ENCODE data around the gene EPB41L4A. TPM values are rescaled to one million over a fixed set of nuclear protein-coding genes. Genes with fewer than 3 reads are reported as not detected.
"Not testable (repeated sequence)": the region's sequence is repeated elsewhere in the genome, so short reads cannot be mapped to it uniquely, and the experiment has no call there.

Gene EPB41L4A
- total RNA-seq, 3 donors from 2014 or later = 11.8 to 18.2 (median 13.2) TPM

DNA sequence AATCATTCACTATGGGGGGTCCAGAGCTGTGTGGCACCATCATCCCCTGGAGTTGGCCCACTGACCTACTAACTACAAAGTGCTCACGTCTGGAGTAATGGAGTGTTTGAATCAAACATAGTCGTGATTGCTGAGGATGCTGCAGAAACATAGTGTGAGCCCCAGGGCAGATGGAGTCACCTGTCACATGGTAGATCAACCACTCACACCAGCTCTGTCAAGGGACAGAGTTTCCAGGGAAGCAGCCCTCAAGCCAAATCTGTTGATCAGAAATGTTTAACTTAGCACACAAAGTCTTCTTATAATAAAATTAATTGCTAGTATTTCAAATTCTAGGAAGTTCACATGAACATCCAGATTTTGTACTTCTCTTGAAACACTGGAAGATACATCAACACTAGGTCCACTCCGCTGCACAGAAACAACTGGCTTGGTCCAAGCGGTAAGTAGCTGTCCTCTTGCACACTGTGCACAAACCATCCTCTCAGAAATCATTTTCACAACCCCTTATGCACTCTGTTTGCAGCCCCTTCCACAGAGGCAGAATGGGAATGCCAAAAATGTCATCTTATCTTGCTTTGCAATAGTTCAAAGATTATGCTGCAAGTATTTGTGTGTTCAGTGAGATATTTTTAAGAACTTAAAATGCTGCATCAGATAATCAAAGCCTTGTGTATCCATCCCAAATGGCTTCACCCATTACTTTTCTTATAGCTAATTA lies 191.0 kb downstream of the EPB41L4A start:
- H3K4me3 ChIP-seq = no peak overlapping the region
- TF ChIP-seq, protein P1, sequence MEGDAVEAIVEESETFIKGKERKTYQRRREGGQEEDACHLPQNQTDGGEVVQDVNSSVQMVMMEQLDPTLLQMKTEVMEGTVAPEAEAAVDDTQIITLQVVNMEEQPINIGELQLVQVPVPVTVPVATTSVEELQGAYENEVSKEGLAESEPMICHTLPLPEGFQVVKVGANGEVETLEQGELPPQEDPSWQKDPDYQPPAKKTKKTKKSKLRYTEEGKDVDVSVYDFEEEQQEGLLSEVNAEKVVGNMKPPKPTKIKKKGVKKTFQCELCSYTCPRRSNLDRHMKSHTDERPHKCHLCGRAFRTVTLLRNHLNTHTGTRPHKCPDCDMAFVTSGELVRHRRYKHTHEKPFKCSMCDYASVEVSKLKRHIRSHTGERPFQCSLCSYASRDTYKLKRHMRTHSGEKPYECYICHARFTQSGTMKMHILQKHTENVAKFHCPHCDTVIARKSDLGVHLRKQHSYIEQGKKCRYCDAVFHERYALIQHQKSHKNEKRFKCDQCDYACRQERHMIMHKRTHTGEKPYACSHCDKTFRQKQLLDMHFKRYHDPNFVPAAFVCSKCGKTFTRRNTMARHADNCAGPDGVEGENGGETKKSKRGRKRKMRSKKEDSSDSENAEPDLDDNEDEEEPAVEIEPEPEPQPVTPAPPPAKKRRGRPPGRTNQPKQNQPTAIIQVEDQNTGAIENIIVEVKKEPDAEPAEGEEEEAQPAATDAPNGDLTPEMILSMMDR (IDR thresholded peaks at IDR 0.05) = no peak
- no peak for ATAC-seq
- no peaks in the 10 kb centered on the region for H3K9me3 ChIP-seq
- no peak for DNase-seq
- no peaks in the 10 kb centered on the region for H3K36me3 ChIP-seq (ENCODE audit: low read depth)
- peaks cover 2% of the 10 kb centered on the region for H3K4me1 ChIP-seq (ENCODE audit: low read depth)
- intact Hi-C loops (cut with DNase I, micrococcal nuclease) = no loop called here

DNA sequence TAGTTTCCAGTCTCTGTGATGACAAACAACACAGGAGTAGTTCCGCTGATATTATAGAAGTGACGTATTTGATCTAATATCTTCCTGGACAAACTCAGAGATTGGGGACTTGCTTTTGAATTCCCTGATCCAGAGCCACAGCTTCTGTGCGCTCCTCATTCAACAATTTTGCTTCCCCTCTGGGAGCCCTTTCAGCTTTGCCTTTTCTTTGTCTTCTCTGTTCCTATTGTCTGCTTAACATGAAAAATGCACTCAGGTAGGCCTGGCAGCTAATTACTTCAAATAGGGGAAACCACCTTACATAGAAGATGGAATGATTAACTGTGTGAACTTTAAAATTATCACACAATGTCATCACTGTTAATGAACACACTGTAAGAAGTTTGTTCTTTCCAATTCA lies 192.9 kb downstream of the EPB41L4A start:
- ATAC-seq = no peak
- Histone ChIP-seq H3K4me3 (no peak overlapping the region), H3K9me3 (no peaks in the 10 kb centered on the region), H3K36me3 (ENCODE audit: low read depth) (no peaks in the 10 kb centered on the region), H3K4me1 (ENCODE audit: low read depth) (no peaks in the 10 kb centered on the region)
- intact Hi-C loops (cut with DNase I, micrococcal nuclease) = no loop called here
- DNase-seq = no peak
- TF ChIP-seq, protein P1 (IDR thresholded peaks at IDR 0.05) = no peak

DNA sequence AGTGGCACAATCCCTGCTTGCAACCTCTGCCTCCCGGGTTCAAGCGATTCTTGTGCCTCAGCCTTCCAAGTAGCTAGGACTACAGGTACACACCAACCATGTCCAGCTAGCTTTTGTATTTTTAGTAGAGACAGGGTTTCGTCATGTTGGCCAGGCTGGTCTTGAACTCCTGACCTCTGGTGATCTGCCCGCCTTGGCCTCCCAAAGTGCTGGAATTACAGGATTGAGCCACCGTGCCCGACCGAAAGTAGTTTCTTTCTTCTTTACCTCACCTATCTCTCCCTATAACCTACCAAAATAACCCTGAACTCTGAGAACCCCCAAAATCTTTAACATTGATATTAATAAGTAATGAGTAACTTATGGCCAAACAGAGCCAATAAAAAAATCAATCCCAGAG lies 196.1 kb downstream of the EPB41L4A start:
- H3K4me3 ChIP-seq; intact Hi-C loops (cut with DNase I, micrococcal nuclease); H3K4me1 ChIP-seq (ENCODE audit: low read depth); ATAC-seq; DNase-seq; H3K9me3 ChIP-seq; H3K36me3 ChIP-seq (ENCODE audit: low read depth): not testable (repeated sequence)

DNA sequence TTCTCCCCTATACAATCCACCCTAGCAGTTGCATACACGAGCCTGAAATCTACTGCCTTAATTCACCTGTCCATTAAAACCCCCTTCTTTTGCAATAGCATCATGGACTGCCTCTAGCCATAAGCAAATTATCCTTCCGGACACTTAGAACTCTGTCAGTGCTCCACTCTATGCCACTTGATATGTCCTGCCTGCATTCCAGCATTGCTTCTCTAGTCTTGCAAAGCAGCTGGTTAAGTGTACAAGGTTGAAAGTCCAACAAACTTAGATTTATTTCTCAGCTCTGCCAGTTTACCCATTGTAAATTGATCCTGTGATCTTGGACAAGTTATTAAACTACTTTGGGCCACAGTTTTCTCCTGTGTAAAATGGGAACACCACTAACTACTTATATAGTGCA lies 197.9 kb downstream of the EPB41L4A start:
- intact Hi-C loops (cut with DNase I, micrococcal nuclease) = no loop called here
- Histone ChIP-seq H3K36me3 (ENCODE audit: low read depth) (no peaks in the 10 kb centered on the region), H3K4me1 (ENCODE audit: low read depth) (no peaks in the 10 kb centered on the region), H3K9me3 (no peaks in the 10 kb centered on the region), H3K4me3 (no peak overlapping the region)
- TF ChIP-seq, protein P1 (IDR thresholded peaks at IDR 0.05) = no peak
- DNase-seq (peak in 1 of 3 donors; percentile 15), ATAC-seq (peak; percentile 91)

DNA sequence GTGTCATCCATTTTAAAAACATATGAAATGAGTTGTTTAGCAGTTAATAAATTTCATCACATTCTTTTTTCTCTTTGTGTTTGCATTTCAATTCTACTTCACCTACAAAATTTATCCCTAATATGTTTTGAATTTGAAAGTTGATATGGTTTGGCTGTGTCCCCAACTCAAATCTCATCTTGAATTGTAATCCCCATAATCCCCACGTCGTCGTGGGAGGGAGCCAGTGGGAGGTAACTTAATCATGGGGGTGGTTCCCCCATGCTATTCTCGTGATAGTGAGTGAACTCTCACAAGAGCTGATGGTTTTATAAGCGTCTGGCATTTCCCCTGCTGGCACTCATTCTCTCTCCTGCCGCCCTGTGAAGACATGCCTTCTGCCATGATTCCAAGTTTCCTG lies 200.1 kb downstream of the EPB41L4A start:
- no peak overlapping the region for H3K4me3 ChIP-seq
- intact Hi-C loops (cut with DNase I, micrococcal nuclease) = no loop called here
- no peaks in the 10 kb centered on the region for H3K4me1 ChIP-seq (ENCODE audit: low read depth)
- H3K9me3 ChIP-seq = no peaks in the 10 kb centered on the region
- H3K36me3 ChIP-seq (ENCODE audit: low read depth) = no peaks in the 10 kb centered on the region
- TF ChIP-seq, protein P1 (IDR thresholded peaks at IDR 0.05) = no peak
- ATAC-seq (no peak), DNase-seq (no peak)

DNA sequence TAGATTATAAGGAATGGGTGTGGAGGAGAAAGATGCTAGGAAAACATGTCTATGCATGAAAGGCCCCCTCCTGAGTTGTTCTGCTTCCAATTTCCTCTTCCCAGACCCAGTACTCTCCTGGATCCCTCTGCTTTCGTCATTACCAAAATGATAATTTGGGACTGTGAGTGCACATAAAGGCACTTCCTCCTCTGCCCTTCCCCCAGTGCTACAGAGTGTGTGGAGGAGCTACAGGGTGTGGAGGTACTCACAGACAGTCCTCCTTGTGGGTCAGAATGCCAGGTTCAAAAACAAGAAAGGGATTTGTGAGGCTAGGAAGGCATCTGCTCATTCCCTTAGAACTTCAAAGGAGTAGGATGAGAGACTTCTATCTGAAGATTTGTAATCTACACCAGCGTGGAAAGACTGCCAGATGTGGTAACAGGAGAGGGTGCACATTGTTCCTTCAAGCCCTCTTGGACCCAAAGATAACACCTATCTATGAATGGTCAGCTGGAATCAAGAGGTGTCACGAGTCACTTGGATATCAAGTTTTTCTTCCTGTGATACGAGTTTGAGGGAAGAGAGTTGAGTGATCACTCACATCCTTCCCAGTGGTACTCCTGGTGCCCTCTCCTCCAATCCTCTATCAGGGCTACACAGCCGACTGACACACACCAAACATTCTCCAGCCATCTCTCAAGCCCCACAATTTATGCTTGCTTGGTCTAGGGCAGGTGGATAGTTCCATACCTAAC lies 201.1 kb downstream of the EPB41L4A start:
- no peaks in the 10 kb centered on the region for H3K4me1 ChIP-seq (ENCODE audit: low read depth)
- intact Hi-C loops (cut with DNase I, micrococcal nuclease) = no loop called here
- no peaks in the 10 kb centered on the region for H3K36me3 ChIP-seq (ENCODE audit: low read depth)
- H3K4me3 ChIP-seq = no peak overlapping the region
- TF ChIP-seq, protein P1 (IDR thresholded peaks at IDR 0.05) = no peak
- DNase-seq (no peak), ATAC-seq (peak; percentile 26)
- H3K9me3 ChIP-seq = no peaks in the 10 kb centered on the region
